Gastroesophageal sphincter (tissue), 3 donors: ENCODE measurements around the gene PRR18.

Source experiments
- EP300 ChIP-seq: sonication (generic); formaldehyde crosslinking; IDR thresholded peaks from one replicate; pipeline ENCODE4 v1.6.1; 2017; ENCODE audit warnings: antibody characterized with exemption, mild to moderate bottlenecking
- POLR2A ChIP-seq, 2 donors: fragments of 450-650 bp; IDR thresholded peaks; one replicate each; pipeline ENCODE4 v1.6.1; 2017; ENCODE audit warnings: antibody characterized with exemption in 2 of 2, mild to moderate bottlenecking in 2 of 2, moderate library complexity in 1 of 2
- TF ChIP-seq, protein P1 (sequence below), 4 experiments: fragments of 200-600 bp in 2 of 4; fragments of 450-650 bp in 2 of 4; sonication (generic) in 1 of 4; IDR thresholded peaks; one replicate each; pipeline ENCODE4 v1.5.1; 2017 to 2019; ENCODE audit warnings: antibody characterized with exemption in 4 of 4, mild to moderate bottlenecking in 2 of 4, moderate library complexity in 2 of 4

DNA sequence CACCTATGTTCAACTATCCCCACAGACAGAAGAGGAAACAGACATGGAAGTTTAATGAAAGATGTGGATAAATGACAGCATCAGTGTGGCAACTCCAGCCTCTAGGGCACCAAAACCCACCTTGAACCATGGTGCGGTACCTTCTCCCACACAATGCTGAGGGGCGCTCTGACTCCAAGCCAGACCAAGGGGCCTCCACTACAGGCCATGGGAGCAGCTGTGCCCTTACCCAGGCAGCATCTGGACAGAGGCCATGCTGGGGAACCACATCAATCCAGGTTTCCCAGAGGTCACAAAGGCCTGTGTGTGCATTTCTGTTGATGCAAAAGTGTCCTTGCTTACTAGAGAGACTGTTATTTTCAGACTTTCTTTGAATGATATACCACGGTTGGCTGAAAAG lies 4.1 kb downstream of the PRR18 start:
- TF ChIP-seq, protein P1, sequence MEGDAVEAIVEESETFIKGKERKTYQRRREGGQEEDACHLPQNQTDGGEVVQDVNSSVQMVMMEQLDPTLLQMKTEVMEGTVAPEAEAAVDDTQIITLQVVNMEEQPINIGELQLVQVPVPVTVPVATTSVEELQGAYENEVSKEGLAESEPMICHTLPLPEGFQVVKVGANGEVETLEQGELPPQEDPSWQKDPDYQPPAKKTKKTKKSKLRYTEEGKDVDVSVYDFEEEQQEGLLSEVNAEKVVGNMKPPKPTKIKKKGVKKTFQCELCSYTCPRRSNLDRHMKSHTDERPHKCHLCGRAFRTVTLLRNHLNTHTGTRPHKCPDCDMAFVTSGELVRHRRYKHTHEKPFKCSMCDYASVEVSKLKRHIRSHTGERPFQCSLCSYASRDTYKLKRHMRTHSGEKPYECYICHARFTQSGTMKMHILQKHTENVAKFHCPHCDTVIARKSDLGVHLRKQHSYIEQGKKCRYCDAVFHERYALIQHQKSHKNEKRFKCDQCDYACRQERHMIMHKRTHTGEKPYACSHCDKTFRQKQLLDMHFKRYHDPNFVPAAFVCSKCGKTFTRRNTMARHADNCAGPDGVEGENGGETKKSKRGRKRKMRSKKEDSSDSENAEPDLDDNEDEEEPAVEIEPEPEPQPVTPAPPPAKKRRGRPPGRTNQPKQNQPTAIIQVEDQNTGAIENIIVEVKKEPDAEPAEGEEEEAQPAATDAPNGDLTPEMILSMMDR (IDR thresholded peaks at IDR 0.05), result no peak
- TF ChIP-seq POLR2A (IDR thresholded peaks at IDR 0.05) (no peak), EP300 (no peak)
